Measurements from ENCODE around the gene C5orf52.
"Not testable (repeated sequence)": the region's sequence is repeated elsewhere in the genome, so short reads cannot be mapped to it uniquely, and the experiment has no call there.

Gene C5orf52

DNA sequence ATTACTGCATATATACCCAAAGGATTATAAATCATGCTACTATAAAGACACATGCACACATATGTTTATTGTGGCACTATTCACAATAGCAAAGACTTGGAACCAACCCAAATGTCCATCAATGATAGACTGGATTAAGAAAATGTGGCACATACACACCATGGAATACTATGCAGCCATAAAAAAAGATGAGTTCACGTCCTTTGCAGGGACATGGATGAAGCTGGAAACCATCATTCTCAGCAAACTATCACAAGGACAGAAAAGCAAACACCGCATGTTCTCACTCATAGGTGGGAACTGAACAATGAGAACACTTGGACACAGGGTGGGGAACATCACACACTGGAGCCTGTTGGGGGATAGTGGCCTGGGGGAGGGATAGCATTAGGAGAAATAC, 55.3 kb downstream of the C5orf52 start:
- H3K27ac ChIP-seq (ENCODE audit: low read depth, low read length); H3K79me2 ChIP-seq (ENCODE audit: control insufficient read depth, insufficient read depth, low read length, unreplicated experiment); H3K36me3 ChIP-seq (ENCODE audit: insufficient read depth, low read length); H3K27me3 ChIP-seq (ENCODE audit: insufficient read depth, low read length); H3K4me1 ChIP-seq (ENCODE audit: control insufficient read depth, insufficient read depth, low read length, unreplicated experiment); H3K4me3 ChIP-seq (ENCODE audit: low read depth, low read length); H2AFZ ChIP-seq (ENCODE audit: low read length, unreplicated experiment): not testable (repeated sequence)

GRCh38 chr5:157727858-157728257, 56.5 kb downstream of the C5orf52 start:
- H3K4me3 ChIP-seq (ENCODE audit: low read depth, low read length); H3K27ac ChIP-seq (ENCODE audit: low read depth, low read length); H2AFZ ChIP-seq (ENCODE audit: low read length, unreplicated experiment); H3K4me1 ChIP-seq (ENCODE audit: control insufficient read depth, insufficient read depth, low read length, unreplicated experiment); H3K36me3 ChIP-seq (ENCODE audit: insufficient read depth, low read length); H3K27me3 ChIP-seq (ENCODE audit: insufficient read depth, low read length); H3K79me2 ChIP-seq (ENCODE audit: control insufficient read depth, insufficient read depth, low read length, unreplicated experiment): not testable (repeated sequence)

Data from ACC112 (cell line).